MV-4-11 (cell line): ENCODE results near the gene HECTD4.
"Not testable (repeated sequence)": the region's sequence is repeated elsewhere in the genome, so short reads cannot be mapped to it uniquely, and the experiment has no call there.

Source experiments
- DNase-seq: peaks from one replicate; lab custom pipeline; 2025; lab: John Stamatoyannopoulos, UW

The HECTD4 gene

GRCh38 chr12:112158461-112159145 is 223.6 kb downstream of the HECTD4 start:
- not testable (repeated sequence) for DNase-seq

- DNase-seq: no peak
These were observed 228.4 kb downstream of the HECTD4 start for GRCh38 chr12:112153893-112154219.

DNA sequence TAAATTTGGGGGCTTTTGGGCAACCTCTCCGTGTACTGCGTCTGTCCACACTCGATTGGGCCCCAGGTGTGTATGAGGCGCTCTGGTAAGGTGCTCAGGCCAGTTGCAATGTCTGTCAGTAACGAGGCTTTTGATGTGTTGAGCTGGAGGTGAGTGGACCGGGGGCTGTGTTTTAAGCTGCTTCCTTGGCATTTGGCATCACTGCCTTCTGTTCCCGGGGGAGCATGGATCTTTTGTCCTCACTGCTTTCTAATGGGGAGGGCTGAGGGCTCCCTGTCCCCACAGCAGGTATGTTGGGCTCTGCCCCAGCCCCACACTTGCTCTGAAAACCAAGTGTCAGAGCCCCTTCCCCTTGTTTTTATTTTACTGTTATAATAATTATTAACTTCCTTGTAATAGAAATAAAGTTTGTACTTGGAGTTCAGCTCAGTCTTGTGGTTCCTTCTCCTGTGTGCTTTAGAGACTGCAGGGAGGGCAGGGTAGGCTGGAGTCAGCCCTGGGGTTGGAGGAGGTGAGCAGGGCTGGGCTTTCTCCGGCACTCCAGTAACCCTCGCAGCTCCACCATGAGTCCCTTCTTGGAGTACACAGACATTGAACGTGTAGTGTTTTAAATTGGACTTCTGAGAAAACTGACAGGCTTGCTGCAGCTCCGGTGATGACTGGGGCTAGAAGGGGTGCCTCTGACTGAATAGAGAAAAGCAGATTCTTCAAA is 228.9 kb downstream of the HECTD4 start:
- DNase-seq: no peak

GRCh38 chr12:112151766-112152541 is 230.3 kb downstream of the HECTD4 start:
- DNase-seq: no peak

DNA sequence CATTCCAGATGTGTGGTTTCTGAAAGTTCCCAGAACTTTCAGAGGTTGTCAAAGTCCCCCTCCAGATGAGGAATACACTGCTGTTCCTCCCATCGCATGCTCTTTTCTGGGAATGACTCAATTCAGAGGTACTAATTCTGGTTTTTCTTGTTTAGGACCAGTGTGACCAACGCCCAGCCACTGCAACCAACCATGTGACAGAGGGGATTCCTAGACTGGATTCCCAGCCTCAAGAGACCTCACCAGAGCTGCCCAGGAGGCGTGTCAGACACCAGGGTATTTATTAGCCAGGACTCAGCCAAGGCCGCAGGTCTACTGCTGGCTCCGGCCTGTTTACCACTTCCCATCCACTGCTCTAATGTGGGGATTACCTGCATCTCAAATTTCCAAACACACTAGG is 232.6 kb downstream of the HECTD4 start:
- DNase-seq: no peak

DNA sequence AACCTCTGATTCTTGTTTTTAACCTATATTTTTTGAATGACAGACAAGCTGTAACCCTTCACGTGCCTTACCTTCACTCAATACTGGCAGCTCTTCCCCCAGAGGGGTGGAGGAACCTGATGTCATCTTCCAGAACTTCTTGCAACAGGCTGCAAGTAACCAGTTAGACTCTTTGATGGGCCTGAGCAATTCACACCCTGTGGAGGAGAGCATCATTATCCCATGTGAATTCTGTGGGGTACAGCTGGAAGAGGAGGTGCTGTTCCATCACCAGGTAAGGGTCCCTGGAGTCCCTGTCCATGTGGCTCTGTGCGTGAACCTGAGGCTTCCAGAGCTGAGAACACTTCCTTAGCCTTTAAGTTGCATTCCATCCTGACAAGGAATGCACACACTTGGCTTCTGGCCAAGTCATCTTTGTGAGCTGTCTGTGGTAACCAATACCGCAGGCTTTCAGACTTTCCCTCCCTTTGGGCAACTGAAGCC is 234.2 kb downstream of the HECTD4 start:
- no peak for DNase-seq

DNA sequence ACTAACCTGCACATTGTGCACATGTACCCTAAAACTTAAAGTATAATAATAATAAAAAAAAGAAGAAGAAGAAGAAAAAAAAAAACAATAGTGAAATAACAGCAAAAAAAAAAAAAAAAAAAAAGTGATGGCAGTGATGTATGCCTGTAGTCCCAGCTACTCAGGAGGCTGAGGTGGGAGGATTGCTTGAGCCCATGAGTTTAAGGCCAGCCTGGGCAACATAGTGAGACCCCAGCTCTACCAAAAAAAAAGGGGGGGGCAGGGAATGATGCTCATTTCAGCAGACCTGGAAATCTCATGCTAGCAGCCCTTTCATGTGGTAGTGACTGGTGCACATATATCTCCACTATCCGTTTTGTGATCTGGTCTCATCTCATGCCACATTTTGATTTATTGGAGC is 236.1 kb downstream of the HECTD4 start:
- no peak for DNase-seq

DNA sequence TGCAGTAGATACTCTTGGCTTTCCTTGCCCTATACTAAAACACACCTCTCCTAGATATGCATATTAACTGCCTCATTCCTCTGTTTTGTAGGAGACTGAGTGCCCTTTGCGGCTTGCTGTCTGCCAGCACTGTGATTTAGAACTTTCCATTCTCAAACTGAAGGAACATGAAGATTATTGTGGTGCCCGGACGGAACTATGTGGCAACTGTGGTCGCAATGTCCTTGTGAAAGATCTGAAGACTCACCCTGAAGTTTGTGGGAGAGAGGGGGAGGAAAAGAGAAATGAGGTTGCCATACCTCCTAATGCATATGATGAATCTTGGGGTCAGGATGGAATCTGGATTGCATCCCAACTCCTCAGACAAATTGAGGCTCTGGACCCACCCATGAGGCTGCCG is 241.5 kb downstream of the HECTD4 start:
- peak; percentile 93 for DNase-seq

GRCh38 chr12:112134731-112135130 is 247.5 kb downstream of the HECTD4 start:
- DNase-seq: no peak

GRCh38 chr12:112133418-112133817 is 248.8 kb downstream of the HECTD4 start:
- no peak for DNase-seq

DNA sequence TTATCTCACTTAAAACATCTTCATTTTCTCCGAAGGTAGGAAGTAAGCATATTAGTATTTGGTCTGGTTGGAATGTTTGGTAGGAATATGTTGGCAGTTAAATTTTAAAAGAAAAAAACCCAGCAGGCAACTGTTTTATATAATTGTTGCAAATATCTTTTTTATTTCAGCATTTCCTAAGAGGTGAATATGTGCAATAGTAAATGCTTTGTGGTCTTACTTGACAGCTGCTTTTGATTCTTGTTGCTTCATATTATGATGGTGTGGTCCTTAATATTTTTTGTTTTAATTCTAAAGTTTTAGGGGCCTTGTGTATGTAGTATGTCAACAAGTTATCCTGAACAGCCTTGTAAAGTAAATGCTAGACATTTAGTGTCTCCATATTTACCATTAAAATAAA is 250.5 kb downstream of the HECTD4 start:
- DNase-seq: no peak

DNA sequence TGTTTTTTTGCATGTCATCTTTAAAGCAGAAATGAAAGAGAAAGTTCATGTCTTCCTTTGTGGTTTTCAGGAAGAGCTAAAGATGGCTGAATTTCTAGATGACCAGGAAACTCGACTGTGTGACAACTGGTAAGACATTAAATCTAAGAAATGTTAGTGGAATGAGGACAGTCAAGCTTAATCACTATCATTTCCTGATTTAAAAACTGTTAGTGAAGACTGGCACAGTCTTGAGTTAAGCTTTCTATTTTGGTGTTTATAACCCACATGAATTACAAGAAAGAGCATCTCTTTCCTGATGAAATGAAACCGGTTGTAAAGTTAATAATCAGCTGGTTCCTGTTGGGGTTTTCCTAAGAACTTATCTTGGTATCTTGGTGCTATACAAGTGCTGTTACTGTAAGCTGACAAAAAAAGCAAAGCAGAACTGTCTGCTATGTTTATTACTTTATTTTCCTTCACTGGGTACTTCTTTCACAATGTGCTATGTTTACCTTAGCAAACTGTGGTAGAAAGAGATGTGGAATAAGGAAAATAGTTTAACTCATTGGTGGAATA is 251.7 kb downstream of the HECTD4 start:
- peak; percentile 97 for DNase-seq

DNA sequence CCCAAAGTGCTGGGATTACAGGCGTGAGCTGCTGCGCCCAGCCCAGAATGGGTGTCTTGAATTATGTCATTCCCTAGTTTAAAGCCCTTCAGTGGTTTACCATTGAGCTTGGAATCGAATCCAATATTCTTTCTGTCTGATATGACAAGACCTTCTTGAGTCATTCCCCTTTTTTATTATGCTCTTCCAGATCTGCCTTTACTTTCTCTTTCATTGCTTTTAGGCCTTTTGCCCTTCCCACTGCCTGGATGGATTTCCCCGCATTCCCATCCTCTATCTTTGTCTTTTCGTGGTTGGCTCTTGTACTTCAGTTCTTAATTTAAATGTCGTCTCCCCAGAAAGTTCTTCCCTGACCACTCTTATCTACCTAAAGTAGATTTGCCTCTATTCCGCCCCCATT is 255.3 kb downstream of the HECTD4 start:
- no peak for DNase-seq

GRCh38 chr12:112126000-112126438 is 256.2 kb downstream of the HECTD4 start:
- DNase-seq: no peak

DNA sequence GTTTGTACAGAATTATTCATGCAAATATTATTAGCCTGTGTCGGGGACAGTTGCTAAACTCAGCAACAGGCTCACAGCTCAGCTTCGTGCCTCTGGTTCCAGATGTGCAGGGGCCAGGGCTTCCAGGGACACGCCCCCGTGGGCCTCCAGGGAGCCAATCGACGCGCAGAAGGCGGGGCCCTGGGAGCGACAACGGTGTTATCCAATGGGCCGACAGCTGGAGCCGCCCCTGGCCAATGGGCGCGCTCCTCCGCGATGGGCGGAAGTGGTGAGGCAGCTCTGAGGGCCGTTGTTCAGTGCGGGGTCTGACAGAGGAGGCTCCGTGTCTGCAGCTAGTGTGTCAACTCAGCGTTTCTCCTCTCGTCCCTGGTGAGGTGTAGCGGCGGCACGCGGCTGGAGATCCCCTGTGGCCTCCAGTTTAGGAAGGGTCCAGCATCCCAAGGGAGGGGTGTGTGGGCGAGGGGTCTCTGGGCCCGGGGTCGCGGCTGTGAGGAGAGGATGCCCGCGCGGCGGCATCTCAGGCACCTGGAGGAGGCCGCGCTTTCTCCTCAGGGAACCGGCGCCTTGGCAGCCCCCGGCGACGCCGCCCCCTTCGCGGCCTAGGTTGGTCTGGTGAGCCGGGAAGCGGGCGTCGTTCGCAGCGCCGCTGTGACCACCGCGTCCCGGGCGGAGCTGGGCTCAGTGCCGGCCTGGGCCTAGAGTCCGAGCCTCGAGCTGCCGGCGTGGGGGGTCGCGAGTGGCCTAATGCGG is 256.8 kb downstream of the HECTD4 start, which contains the start of gene TRAFD1:
TSS of gene TRAFD1 (plus strand) at position 311 of the 750 bp plus-strand sequence. CDS start 4,963 bp downstream, outside the sequence.
- DNase-seq: peak; percentile 96

- no peak for DNase-seq
These were observed 257.3 kb downstream of the HECTD4 start for GRCh38 chr12:112124918-112125249.

DNA sequence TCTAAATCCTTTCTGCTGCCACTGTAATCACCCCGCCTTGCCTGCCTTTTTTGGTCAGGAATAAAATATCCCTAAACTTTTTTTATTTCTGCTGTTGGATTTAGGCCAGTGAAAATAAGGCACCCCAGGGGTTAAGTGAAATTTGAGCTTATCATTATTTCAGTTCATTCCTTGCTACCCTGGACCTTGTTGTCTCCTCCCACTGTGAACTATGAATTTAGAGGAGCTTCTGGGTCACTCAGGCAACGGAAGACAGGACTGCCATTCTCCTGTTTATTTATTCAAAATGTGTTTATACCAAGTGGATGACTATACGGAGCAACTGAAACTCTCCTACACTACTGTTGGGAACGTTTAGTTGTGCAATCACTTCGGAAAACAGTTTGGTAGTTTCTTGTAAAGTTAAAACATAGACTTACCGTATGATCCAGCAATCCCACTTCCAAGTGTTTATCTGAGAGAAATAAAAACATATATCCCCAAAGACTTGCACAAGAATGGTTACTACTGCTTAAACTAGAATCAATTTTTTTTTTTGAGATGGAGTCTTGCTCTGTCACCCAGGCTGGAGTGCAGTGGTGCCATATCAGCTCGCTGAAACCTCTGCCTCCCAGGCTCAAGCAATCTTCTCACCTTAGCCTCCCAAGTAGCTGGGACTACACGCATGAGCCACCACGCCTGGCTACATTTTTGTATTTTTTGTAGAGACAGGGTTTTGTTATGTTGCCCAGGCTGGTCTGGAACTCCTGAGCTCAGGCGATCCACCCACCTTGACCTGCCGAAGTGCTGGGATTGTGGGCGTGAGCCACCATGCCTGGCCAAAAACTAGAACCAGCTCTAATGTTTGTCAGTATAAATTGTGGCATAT is 259.2 kb downstream of the HECTD4 start:
- DNase-seq: no peak

DNA sequence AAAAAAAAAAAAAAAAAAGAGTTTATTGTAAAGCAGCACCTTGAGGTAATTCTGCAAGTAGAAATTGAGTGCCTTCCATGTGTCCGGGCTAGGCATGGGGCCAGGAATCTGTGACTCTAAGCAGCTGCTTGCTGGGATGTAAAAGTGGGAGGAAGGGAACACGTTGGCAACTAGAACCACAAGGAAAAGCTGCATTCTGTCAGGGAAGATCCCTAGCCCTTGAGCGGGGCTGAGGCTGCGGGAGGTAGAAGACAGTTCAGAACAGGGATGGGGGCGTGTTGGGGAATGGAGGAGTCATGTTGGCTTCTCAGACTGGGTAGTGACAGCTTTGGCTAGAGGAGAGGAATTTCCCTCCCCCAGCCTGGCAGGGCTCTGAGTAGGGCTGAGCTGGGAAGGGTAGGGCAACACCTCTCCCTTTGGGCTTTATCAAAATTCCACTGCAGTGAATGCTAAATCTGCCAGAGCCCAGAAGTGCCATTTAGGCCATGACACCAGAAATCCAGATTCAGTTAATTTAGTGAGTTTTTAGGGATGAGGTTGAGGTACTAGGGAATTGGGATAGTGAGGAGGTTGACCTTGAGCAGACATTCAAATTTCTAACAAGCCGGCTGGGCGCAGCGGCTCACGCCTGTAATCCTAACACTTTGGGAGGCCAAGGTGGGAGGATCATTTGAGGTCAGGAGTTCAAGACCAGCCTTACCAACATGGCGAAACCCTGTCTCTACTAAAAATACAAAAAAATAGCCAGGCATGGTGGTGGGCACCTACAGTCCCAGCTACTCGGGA is 260.3 kb downstream of the HECTD4 start:
- no peak for DNase-seq

DNA sequence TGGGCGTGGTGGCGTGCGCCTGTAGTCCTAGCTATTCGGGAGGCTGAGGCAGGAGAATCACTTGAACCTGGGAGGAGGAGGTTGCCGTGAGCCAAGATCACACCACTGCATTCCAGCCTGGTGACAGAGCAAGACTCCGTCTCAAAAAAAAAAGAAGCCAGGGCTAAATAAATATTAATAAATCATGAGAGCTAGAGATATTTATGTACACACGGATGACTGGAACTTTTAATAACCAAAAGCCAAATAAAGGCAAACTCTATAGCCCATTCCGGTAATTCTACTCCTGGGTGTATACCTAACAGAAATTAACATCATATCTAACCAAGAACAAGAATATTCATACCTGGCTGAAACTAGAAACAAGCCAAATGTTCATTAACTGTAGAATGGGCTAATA is 264.5 kb downstream of the HECTD4 start:
- DNase-seq: no peak
